Kidney epithelial cell (primary cell): ENCODE measurements around the gene SPATA2. TPM values are rescaled to one million over a fixed set of nuclear protein-coding genes. Genes with fewer than 3 reads are reported as not detected.

Experiments
- DNase-seq: peaks from one replicate; pipeline ENCODE4 v3.0.0-alpha.2; 2010; ENCODE audit warnings: low read depth
- H3K27me3 ChIP-seq: 2 replicates; pipeline ENCODE4 v1.6.0; 2011; ENCODE audit warnings: low read length; ENCODE audit not compliant: control insufficient read depth, insufficient read depth
- H3K36me3 ChIP-seq: 2 replicates; pipeline ENCODE4 v1.5.1; 2011; ENCODE audit warnings: low read length; ENCODE audit not compliant: control insufficient read depth, insufficient read depth
- H3K4me3 ChIP-seq: 2 replicates; pipeline ENCODE4 v1.5.1; 2011; ENCODE audit warnings: low read depth, mild to moderate bottlenecking, control low read depth, low read length
- CTCF ChIP-seq: IDR thresholded peaks from 2 replicates; pipeline ENCODE4 v1.5.1; 2011; ENCODE audit warnings: mild to moderate bottlenecking, moderate library complexity, low read length, control low read depth, inconsistent platforms; ENCODE audit not compliant: insufficient read depth, poor library complexity, severe bottlenecking
- total RNA-seq: library from RNA; depleted of rRNA; stranded (reverse); fragments of >200 nt; gene quantifications from 2 replicates; pipeline ENCODE4 v1.2.3, GENCODE V29; 2015

Gene SPATA2
- total RNA-seq, 1 donor from 2014 or later: 3.9 TPM

- Histone ChIP-seq H3K4me3 (no peak overlapping the region), H3K27me3 (no peaks in the 10 kb centered on the region), H3K36me3 (no peaks in the 10 kb centered on the region)
- TF ChIP-seq CTCF: no peak
- DNase-seq: no peak
Measured at GRCh38 chr20:49872056-49872455, 43.3 kb downstream of the SPATA2 start.

DNA sequence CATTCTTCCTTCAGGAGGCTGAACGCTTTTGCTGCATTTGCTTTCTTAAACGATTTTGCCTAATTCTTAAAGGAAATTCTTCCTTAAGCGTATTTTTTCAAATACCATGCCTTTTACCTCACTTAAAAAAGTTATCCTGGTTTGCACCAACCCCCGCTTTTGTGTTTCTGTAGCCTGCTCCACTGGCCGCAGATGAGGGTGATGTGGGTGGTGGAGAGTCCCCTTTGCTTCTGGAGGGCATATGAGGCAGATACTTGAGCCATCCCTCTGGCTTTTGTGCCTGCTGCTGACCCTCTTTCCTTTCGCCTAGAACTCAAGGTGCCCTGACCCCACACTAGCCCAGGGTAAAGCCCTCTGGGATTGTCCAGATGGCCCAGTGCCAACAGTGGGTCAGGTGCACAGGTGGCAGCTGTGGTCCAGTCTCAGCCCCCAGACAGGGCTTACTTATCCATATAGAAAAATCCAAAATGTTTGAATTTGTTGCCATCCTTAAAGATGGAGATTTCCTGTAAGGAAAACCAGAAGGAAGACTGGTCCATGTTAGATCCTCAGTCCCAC is 43.9 kb downstream of the SPATA2 start:
- TF ChIP-seq CTCF: no peak
- Histone ChIP-seq H3K27me3 (no peaks in the 10 kb centered on the region), H3K36me3 (no peaks in the 10 kb centered on the region), H3K4me3 (no peak overlapping the region)
- DNase-seq: no peak

- Histone ChIP-seq H3K36me3 (no peaks in the 10 kb centered on the region), H3K4me3 (no peak overlapping the region), H3K27me3 (no peaks in the 10 kb centered on the region)
- no peak for DNase-seq
- TF ChIP-seq CTCF: no peak
Measured at GRCh38 chr20:49870261-49870660, 45.1 kb downstream of the SPATA2 start.

DNA sequence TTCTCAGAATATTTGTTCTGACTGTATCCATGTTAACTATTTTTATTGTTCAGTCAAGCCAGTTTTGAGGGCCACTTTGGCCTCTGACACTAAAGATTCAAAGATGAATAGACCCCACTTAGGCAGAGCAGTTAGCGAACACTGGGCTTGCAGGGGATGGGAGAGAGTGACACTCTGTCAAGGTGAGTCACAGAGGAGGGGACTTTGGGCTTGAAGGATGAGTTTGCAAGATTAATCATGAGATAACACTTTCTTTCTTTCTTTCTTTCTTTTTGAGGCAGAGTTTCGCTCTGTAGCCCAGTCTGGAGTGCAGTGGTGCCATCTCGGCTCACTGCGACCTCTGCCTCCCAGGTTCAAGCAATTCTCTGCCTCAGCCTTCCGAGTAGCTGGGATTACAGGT is 46.4 kb downstream of the SPATA2 start:
- Histone ChIP-seq H3K36me3 (no peaks in the 10 kb centered on the region), H3K27me3 (no peaks in the 10 kb centered on the region), H3K4me3 (no peak overlapping the region)
- TF ChIP-seq CTCF: no peak
- DNase-seq: no peak

DNA sequence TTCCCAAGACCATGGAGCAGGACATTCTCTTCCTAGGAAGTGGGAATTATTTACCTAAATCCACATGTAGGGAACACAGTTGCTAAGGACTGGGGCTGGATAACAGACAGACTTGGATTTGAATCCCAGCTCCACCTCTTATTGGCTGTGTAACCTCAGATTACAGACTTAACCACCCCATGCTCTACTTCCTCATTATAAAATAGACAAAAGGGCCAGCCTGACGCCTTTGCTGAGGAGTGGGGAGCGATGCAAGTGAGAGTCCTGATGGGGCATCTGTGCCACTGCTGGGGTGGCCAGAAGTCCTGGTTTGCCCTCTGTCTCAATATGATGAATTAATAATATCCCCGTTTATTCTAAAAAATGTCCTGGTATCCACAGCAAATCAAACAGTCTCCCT is 46.8 kb downstream of the SPATA2 start:
- no peak for TF ChIP-seq CTCF
- Histone ChIP-seq H3K27me3 (no peaks in the 10 kb centered on the region), H3K4me3 (no peak overlapping the region), H3K36me3 (no peaks in the 10 kb centered on the region)
- no peak for DNase-seq
